Neural cell (in vitro differentiated cells): ENCODE measurements around the gene RNF144A. TPM values are rescaled to one million over a fixed set of nuclear protein-coding genes. Genes with fewer than 3 reads are reported as not detected.
"Not testable (repeated sequence)": the region's sequence is repeated elsewhere in the genome, so short reads cannot be mapped to it uniquely, and the experiment has no call there.

ENCODE experiments used
- H2AFZ ChIP-seq: fragments of 200-600, 300-800 bp; sonication (generic), shearing (Covaris generic); 2 replicates; pipeline ENCODE4 v1.6.0; 2014; ENCODE audit warnings: low read depth, mild to moderate bottlenecking, antibody characterized with exemption, low read length, moderate library complexity
- H3F3A ChIP-seq: fragments of 200-600 bp; shearing (Covaris generic); 2 replicates; pipeline ENCODE4 v1.6.1; 2016; ENCODE audit warnings: mild to moderate bottlenecking, moderate library complexity, mixed read lengths, antibody characterized with exemption, low read length; ENCODE audit not compliant: insufficient read depth, poor library complexity, severe bottlenecking
- H3K27ac ChIP-seq: fragments of 200-600, 300-800 bp; sonication (generic), shearing (Covaris generic); 2 replicates; pipeline ENCODE4 v1.5.1; 2014; ENCODE audit warnings: mild to moderate bottlenecking, low read length, moderate library complexity
- H3K27me3 ChIP-seq: fragments of 300-800, 200-600 bp; sonication (generic), shearing (Covaris generic); 2 replicates; pipeline ENCODE4 v1.6.0; 2014; ENCODE audit warnings: mild to moderate bottlenecking, low read depth, low read length, moderate library complexity; ENCODE audit not compliant: insufficient read depth
- H3K36me3 ChIP-seq: fragments of 300-800, 200-600 bp; sonication (generic), shearing (Covaris generic); 2 replicates; pipeline ENCODE4 v1.5.1; 2014; ENCODE audit warnings: mild to moderate bottlenecking, antibody characterized with exemption, low read length, moderate library complexity; ENCODE audit not compliant: insufficient read depth
- H3K4me2 ChIP-seq: fragments of 300-800, 200-600 bp; sonication (generic), shearing (Covaris generic); 2 replicates; pipeline ENCODE4 v1.6.0; 2014; ENCODE audit warnings: mild to moderate bottlenecking, low read length
- H3K4me3 ChIP-seq: fragments of 300-800, 200-600 bp; sonication (generic), shearing (Covaris generic); 2 replicates; pipeline ENCODE4 v1.5.1; 2014; ENCODE audit warnings: mild to moderate bottlenecking, low read length, moderate library complexity
- H3K79me2 ChIP-seq: fragments of 200-600 bp; shearing (Covaris generic); replicated peaks from 2 replicates; pipeline ENCODE4 v1.6.0; 2014; ENCODE audit warnings: mild to moderate bottlenecking, low read length, moderate library complexity; ENCODE audit not compliant: insufficient read depth
- H3K9ac ChIP-seq: fragments of 300-800, 200-600 bp; sonication (generic), shearing (Covaris generic); 2 replicates; pipeline ENCODE4 v1.6.1; 2016; ENCODE audit warnings: mild to moderate bottlenecking, low read length, mixed read lengths
- H3K9me2 ChIP-seq: fragments of 200-600 bp; shearing (Covaris generic); 2 replicates; pipeline ENCODE4 v1.6.1; 2016; ENCODE audit warnings: mild to moderate bottlenecking, low read length, mixed read lengths; ENCODE audit not compliant: insufficient read depth
- H3K9me3 ChIP-seq: fragments of 200-600, 300-800 bp; sonication (generic), shearing (Covaris generic); 2 replicates; pipeline ENCODE4 v1.6.1; 2016; ENCODE audit warnings: mild to moderate bottlenecking, mixed run types, low read length, moderate library complexity, mixed read lengths
- H4K20me1 ChIP-seq: fragments of 200-600 bp; shearing (Covaris generic); 2 replicates; pipeline ENCODE4 v1.6.1; 2016; ENCODE audit warnings: mild to moderate bottlenecking, mixed run types; ENCODE audit not compliant: insufficient read depth
- EP300 ChIP-seq: fragments of 450-650 bp; conservative IDR thresholded peaks from 2 replicates; pipeline ENCODE4 v1.6.1; 2014; ENCODE audit warnings: antibody characterized with exemption, mild to moderate bottlenecking, moderate library complexity; ENCODE audit not compliant: poor library complexity, severe bottlenecking
- EZH2 ChIP-seq: fragments of 200-600, 300-800 bp; shearing (Covaris generic), sonication (generic); IDR thresholded peaks from 2 replicates; pipeline ENCODE4 v1.6.1; 2014; ENCODE audit warnings: antibody characterized with exemption, low read length, borderline replicate concordance, mild to moderate bottlenecking; ENCODE audit not compliant: insufficient read depth, poor library complexity, severe bottlenecking
- MXI1 ChIP-seq: fragments of 450-650 bp; conservative IDR thresholded peaks from 2 replicates; pipeline ENCODE4 v1.6.1; 2014; ENCODE audit warnings: antibody characterized with exemption, mild to moderate bottlenecking; ENCODE audit not compliant: poor library complexity, severe bottlenecking
- POLR2AphosphoS5 ChIP-seq: IDR thresholded peaks from 2 replicates; pipeline ENCODE4 v1.6.1; 2012
- RAD21 ChIP-seq: fragments of 450-650 bp; conservative IDR thresholded peaks from 2 replicates; pipeline ENCODE4 v1.6.1; 2014; ENCODE audit warnings: antibody characterized with exemption, mild to moderate bottlenecking, moderate library complexity
- REST ChIP-seq: IDR thresholded peaks from 2 replicates; pipeline ENCODE4 v1.6.1; 2012; ENCODE audit warnings: borderline replicate concordance
- SMC3 ChIP-seq: fragments of 450-650 bp; conservative IDR thresholded peaks from 2 replicates; pipeline ENCODE4 v1.6.1; 2014; ENCODE audit warnings: antibody characterized with exemption, mild to moderate bottlenecking, moderate library complexity; ENCODE audit not compliant: poor library complexity
- TAF1 ChIP-seq: IDR thresholded peaks from 2 replicates; pipeline ENCODE4 v1.6.1; 2012; ENCODE audit warnings: low read depth
- polyA plus RNA-seq: library from polyadenylated mRNA; depleted of rRNA; stranded (reverse); fragments of >200 nt; gene quantifications from 2 replicates; pipeline ENCODE4 v1.2.3, GENCODE V29; 2014
- TF ChIP-seq, protein P1 (sequence below): fragments of 450-650 bp; IDR thresholded peaks from 2 replicates; pipeline ENCODE4 v1.5.1; 2014; ENCODE audit warnings: antibody characterized with exemption, mild to moderate bottlenecking, moderate library complexity; ENCODE audit not compliant: poor library complexity, severe bottlenecking

Gene RNF144A
- polyA plus RNA-seq, 1 donor from 2014 or later, result 26.9 TPM

DNA sequence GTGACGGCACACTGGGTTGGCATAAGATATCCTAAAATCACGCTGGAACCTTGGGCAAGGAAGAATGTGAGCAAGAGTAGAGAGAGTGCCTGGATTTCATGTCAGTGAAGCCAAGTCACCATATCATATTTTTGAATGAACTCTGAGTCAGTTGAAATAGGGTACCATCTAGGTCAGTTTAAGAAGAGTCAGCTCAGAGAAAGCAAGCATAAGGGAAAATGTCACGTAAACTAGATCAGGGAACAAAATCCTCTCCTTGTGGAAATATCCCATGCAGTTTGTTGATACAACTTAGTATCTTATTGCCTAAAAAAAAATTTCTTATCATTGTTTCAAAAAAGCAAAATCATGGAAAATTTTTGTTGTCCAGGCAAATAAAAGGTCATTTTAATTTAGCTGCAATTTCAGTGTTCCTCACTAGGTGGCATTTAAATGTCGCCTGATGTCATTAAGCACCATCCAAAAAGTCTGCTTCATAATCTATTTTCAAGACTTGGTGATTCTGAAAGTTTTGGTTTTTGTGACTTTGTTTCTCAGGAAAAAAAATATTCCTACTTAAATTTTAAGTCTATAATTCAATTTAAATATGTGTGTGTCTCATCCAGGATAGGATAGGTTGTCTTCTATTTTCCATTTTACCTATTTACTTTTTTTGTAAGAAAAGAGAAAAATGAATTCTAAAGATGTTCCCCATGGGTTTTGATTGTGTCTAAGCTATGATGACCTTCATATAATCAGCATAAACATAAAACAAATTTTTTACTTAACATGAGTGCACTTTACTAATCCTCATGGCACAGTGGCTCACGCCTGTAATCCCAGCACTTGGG, 20.1 kb upstream of the RNF144A start:
- no peaks in the 10 kb centered on the region for H3F3A ChIP-seq
- TF ChIP-seq, protein P1, sequence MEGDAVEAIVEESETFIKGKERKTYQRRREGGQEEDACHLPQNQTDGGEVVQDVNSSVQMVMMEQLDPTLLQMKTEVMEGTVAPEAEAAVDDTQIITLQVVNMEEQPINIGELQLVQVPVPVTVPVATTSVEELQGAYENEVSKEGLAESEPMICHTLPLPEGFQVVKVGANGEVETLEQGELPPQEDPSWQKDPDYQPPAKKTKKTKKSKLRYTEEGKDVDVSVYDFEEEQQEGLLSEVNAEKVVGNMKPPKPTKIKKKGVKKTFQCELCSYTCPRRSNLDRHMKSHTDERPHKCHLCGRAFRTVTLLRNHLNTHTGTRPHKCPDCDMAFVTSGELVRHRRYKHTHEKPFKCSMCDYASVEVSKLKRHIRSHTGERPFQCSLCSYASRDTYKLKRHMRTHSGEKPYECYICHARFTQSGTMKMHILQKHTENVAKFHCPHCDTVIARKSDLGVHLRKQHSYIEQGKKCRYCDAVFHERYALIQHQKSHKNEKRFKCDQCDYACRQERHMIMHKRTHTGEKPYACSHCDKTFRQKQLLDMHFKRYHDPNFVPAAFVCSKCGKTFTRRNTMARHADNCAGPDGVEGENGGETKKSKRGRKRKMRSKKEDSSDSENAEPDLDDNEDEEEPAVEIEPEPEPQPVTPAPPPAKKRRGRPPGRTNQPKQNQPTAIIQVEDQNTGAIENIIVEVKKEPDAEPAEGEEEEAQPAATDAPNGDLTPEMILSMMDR, result peak; percentile 64
- TF ChIP-seq REST (no peak), RAD21 (peak; percentile 58), SMC3 (peak; percentile 42), POLR2AphosphoS5 (no peak)

GRCh38 chr2:6902581-6902980, 14.6 kb upstream of the RNF144A start:
- not testable (repeated sequence) for H3K9ac ChIP-seq, H3K27ac ChIP-seq, H3F3A ChIP-seq, H3K4me2 ChIP-seq, H3K9me2 ChIP-seq, H3K4me3 ChIP-seq, H3K27me3 ChIP-seq, H3K36me3 ChIP-seq, H2AFZ ChIP-seq, H3K9me3 ChIP-seq, H3K79me2 ChIP-seq, H4K20me1 ChIP-seq

More for the DNA sequence above, 20.1 kb upstream of the RNF144A start:
- Histone ChIP-seq H3K79me2 (no peaks in the 10 kb centered on the region), H3K9me3 (no peaks in the 10 kb centered on the region), H3K27me3 (no peaks in the 10 kb centered on the region), H3K36me3 (no peaks in the 10 kb centered on the region), H3K9me2 (no peaks in the 10 kb centered on the region), H3K4me3 (no peak overlapping the region), H4K20me1 (no peaks in the 10 kb centered on the region), H2AFZ (no peak overlapping the region), H3K9ac (no peak overlapping the region), H3K4me2 (no peak overlapping the region), H3K27ac (no peak overlapping the region)

- no peaks in the 10 kb centered on the region for H3K9me2 ChIP-seq
- no peaks in the 10 kb centered on the region for H3K27me3 ChIP-seq
- H3K9ac ChIP-seq, result no peak overlapping the region
- H2AFZ ChIP-seq, result no peak overlapping the region
- H3K4me2 ChIP-seq, result no peak overlapping the region
- no peak for TF ChIP-seq SMC3
- no peak for TF ChIP-seq MXI1
- TF ChIP-seq, protein P1, result no peak
- TF ChIP-seq EZH2, result no peak
- no peak for TF ChIP-seq RAD21
- no peak for TF ChIP-seq POLR2AphosphoS5
- TF ChIP-seq REST, result no peak
- TF ChIP-seq EP300, result no peak
- no peak for TF ChIP-seq TAF1
- no peak overlapping the region for H3K27ac ChIP-seq
- no peaks in the 10 kb centered on the region for H3K36me3 ChIP-seq
- H3K79me2 ChIP-seq, result no peaks in the 10 kb centered on the region
- H3F3A ChIP-seq, result no peaks in the 10 kb centered on the region
- no peaks in the 10 kb centered on the region for H3K9me3 ChIP-seq
- H3K4me3 ChIP-seq, result no peak overlapping the region
- H4K20me1 ChIP-seq, result no peaks in the 10 kb centered on the region
These were observed 11.5 kb upstream of the RNF144A start for GRCh38 chr2:6905668-6906067.
